GM18867 (cell line): ENCODE results near the gene GLOD4.
"Not testable (repeated sequence)": the region's sequence is repeated elsewhere in the genome, so short reads cannot be mapped to it uniquely, and the experiment has no call there.

ENCODE experiments used
- ATAC-seq: cut with Tn5 transposase; IDR thresholded peaks from one replicate; pipeline ENCODE4 v1.9.1; 2021; ENCODE audit warnings: mild to moderate bottlenecking, moderate library complexity; ENCODE audit not compliant: unreplicated experiment

GLOD4 gene

DNA sequence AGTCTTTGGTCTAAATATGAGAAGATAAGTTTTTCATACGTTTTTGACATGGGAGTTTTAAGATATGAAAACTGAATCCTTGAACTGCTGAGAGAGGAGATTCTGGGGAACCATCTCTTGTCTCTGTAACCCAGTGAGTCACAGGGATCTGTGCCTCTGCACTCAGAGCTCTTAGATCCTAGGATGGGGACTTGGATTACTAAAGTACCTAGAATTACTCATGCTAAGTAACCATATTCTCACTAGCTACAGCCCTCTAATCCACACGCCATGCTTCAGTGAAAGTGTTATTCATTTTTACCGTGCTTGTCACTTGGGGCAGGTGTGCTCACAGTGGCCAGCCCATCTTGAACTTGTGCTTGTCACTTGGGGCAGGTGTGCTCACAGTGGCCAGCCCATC, 2.1 kb upstream of the GLOD4 start:
- no peak for ATAC-seq

DNA sequence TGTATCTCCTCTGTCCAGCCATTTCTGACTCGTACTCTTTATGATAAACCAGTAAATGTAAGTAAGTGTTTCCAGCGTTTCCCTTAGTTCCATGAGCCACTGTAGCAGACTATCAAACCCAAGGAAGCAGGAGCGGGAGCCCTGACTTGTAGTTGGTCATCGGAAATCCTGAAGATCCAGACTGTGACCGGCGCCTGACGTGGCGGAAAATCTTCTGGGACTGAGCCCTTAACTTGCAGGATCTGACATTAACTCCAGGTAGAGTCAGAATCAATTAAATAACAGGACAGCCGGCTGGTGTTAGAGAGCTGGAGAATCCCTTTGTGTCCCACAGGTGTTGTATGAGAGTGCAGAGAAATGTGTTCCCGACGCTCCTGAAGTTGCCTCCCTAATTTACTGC, 4.0 kb downstream of the GLOD4 start:
- ATAC-seq, result no peak

DNA sequence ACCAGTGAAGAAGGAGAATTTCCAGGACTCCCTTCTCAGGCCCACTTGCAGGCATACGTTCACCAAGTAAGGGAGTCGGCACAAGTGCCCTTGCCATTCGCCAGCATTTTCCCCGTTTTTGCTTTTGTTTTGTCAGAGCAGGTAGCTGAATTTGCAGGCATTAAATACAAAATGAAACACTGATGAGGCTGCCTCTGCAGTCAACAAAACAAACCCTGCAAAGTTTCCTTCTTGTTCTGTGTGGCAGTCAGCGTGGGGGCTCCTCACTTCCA, 7.8 kb downstream of the GLOD4 start:
- ATAC-seq, result no peak

DNA sequence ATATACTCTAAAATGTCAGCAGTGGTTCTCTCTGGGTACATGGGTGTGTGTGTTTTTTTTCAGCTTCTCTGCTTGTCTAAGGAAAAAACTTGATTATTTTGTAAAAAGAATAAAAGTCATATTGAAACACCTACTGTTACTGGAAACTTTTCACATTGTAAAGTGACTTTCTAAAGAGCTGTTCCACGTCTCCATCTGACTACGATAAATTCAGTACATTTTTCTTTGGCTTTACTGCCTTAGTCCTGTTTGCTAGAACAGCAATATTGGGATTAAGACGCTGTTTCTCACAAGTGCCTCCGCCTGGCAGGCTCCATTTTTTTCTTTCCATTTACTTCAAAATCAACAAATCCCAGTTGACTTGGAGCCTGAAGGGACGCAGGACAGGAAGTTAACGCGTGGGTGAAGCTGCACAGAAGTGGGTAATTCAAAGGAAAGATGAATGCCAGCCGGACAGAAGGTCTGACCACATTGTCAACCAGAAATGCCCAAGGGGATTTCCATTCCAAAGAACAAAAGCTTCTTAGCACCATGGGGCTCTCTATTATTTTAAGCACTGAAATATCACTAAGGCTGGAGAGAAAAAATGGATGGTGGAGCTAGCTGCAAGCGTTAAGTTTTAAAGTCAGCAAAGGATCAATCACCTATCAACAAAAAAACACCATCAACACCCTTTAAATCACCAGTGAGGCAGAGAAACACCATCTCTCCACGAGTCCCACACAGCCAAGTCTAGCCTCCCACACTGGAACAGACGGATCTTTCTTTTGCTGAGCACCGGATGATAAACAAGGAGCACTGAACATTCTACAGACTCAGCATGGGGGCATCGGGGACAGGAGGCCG, 8.4 kb downstream of the GLOD4 start:
- no peak for ATAC-seq

DNA sequence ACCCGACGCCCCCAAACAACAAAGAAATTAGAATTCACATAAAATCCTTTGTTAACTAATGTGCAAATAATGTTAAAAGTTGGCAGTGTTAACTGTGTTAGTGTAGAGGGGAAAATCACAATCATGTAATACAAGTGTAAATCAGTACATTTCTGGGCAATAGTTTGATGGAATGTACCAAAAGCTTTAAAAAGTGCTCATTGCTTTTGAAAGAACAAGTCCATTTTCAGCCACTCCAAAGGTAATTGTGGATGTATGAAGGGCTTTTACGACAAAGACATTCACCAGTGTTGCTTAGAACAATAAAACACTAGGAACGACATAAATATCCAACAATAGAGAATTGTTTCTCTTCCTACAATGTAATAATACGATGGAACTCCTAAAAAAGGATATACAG, 9.1 kb downstream of the GLOD4 start:
- no peak for ATAC-seq

DNA sequence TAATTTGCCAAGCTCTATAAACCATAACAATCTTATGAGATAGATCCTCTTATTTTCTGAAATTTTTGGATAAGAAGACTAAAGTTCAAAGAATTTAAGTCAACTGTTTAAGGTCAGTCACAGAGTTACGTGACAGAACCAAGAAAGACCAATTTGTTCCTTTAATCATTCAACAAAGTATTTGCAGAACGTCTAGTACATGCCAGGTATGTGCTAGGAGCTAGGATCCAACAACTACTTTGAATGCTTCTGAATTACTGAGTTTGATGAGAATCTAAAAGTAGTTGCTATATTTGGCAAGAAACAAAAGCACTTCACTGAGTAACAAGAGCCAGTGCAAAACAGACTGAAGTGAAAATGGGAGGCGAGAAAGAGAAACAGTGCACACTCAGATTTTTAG, 15.0 kb downstream of the GLOD4 start:
- ATAC-seq, result no peak

DNA sequence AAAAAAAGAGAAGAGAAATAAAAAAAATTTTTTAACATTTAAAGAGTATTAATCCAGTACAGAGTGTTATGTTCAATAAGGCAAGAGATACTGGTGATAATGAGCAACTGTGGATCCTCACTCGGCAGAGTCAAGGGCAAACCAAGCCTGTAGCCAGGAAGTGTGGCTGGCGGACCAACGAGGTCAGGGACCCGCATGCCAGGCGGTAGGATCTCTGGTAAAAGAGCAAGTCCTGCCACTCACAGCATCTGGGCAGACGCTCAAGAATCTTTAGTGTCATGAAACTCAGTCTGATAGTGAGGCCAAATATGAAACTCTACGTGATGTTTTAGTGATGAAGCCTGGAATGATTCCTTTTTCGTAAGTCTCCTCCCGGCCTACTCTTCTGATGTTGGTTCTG, 21.7 kb downstream of the GLOD4 start:
- ATAC-seq, result no peak

DNA sequence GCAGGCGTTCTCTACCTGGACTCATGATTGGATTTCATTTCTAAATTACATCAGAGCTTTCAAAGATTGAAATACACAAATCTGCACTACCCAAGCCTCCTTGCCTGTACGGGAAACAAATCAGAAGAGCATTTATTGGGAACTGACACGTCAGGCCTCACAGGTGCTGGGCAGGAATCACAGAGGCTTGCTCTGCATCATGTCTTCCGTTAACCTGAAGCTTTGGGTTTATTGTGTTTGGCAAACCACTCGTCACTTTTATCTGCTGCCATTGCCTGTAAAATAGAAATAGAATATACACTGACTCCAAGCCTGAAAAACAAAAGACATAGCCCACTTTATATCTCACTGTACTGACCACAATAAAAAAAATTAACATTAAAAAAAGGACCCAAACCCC, 22.1 kb downstream of the GLOD4 start:
- no peak for ATAC-seq

DNA sequence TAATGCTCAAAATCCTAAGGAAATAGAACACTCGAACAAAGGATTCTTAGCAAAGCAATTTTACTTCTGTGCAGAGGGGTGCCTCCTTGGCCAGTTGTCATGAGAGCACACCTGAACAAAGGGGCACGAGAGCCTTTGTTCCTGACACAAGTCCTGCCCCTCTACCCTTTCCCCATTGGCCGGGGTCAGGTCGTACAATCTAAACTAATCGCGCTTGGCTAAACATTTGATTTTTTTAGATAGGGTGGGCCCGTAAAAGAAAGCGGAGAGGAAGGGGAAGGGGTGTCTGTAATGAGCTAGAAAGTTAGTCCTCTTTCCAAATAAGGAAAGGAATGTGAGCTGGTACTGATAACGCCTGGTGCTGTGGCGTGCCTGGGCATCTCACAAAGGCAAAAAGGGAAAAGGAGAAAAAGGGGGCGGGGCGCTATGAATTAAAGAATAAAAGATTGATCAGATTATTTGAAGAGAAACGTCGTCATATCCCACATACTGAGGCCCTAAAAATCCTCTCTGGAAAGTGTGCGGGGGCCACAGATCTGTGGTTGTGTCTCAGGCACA, 26.0 kb downstream of the GLOD4 start:
- ATAC-seq, result not testable (repeated sequence)

DNA sequence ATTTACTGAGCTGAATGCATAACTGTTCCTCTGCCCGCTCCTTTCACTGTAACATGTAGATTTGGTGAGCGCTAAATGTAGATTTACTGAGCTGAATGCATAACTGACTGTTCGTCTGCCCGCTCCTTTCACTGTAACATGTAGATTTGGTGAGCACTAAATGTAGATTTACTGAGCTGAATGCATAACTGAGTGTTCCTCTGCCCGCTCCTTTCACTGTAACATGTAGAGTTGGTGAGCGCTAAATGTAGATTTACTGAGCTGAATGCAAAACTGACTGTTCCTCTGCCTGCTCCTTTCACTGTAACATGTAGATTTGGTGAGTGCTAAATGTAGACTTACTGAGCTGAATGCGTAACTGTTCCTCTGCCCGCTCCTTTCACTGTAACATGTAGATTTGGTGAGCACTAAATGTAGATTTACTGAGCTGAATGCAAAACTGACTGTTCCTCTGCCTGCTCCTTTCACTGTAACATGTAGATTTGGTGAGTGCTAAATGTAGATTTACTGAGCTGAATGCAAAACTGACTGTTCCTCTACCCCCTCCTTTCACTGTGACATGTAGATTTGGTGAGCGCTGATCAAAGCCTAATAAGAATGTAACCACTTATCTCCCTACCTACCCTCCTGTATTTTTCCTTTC, 26.6 kb downstream of the GLOD4 start:
- not testable (repeated sequence) for ATAC-seq

DNA sequence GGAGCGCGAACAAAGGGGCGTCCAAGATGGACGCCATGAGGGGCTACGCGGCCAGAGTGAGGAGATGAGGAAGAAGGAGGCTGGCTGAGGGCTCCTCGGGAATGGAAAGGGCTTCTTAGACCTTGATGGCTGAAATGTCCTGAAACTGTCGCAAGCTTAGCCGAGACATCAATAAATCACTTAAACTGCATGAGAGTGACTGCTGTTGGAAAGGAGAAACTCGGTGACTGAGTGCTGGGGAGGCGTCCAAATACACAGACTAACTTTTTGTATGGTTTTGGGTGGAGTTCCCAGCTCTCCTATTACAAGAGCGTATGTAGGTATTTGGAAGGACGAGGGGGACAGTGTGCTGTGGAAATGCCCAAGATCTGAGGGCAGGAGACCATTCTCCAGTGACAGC, 28.7 kb downstream of the GLOD4 start:
- ATAC-seq, result no peak

DNA sequence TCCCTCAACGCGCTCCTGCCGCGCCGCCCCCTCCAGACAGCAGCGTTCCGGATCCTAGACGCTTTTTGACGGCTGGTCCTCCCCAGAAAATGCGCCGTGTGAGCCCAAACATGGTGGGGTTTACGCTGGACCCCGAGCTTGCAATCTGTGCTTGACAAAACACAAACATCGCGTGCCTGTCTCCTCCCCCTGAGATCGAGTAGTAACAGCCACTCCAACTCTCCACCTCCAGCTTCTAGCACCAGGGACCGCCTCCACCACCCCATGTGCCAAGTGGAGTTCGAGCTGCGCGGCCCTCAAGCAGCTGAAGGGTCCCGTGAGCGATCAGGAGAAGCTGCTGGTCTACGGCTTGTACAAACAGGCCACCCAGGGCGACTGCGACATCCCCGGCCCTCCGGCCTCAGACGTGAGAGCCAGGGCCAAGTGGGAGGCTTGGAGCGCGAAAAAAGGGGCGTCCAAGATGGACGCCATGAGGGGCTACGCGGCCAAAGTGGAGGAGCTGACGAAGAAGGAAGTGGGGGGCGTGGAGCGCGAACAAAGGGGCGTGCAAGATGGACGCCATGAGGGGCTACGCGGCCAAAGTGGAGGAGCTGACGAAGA, 29.4 kb downstream of the GLOD4 start:
- ATAC-seq, result no peak

DNA sequence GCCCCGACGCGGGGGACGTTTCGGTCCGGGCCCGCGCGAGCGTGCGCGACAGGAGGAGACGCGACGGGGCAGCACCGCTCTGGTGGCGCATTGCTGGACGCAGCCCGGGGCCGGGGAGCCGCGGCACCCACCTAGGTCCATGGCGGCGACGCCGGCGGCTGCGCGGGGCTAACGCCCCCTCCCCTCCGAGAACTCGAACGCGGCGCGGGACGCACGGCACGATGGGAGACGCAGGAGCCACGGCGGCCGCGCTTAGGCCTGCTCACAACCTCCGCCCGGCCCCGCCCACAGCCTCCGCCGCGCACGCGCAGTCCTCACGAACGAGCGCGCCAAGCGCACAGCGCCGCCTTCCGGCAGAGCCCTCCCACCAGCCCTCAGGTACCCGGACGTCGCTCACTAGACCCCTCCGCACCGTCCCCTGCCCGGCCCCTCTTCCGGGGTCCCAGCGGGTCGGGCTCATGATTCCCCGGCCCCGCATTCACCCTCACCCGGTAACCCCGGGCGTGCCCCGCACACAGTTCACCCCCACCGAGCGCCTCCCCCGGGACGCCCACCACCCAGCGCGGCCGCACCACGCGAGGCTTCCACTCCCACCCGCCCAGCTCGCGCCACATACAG, 30.0 kb downstream of the GLOD4 start, which contains the start of gene GEMIN4:
TSS of gene GEMIN4 (minus strand) at position 263 of the 618 bp plus-strand sequence. CDS start at position 141, 122 bp downstream.
- ATAC-seq, result peak; percentile 82

DNA sequence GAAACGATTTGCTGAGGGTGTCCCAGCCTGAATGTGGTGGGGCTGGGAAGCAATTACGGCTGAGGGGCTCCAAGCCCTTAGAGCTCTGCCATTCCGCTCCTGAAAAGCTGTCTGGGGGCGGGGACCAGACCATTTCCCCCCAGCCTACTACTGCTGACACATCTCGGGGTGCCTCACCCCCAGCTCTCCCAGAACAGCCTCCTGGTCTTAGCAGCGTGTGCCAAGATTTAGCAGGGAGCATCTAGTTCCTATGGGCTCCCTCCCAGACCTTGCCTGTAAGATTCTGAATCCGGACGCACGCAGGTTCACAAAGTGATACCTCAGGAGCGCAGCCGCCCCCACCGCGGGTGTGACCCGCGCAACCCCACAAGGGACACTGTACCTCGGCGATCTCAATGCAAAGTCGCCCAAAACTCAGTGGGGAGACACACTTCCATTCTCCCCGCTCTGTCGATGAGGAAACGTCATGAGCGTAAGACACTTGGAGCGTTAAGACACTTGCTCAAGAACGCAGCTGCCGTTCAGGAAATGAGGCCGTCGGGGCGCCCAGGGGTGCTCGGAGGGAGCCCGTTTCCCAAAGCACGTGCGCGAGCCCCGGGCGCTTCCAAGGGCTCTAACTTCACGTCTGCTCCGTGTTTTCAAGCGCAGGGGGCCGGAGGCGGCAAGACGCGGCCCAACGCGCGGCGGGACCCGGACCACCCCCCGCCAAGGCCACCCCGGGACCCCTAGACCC, 30.6 kb downstream of the GLOD4 start:
- peak; percentile 34 for ATAC-seq

DNA sequence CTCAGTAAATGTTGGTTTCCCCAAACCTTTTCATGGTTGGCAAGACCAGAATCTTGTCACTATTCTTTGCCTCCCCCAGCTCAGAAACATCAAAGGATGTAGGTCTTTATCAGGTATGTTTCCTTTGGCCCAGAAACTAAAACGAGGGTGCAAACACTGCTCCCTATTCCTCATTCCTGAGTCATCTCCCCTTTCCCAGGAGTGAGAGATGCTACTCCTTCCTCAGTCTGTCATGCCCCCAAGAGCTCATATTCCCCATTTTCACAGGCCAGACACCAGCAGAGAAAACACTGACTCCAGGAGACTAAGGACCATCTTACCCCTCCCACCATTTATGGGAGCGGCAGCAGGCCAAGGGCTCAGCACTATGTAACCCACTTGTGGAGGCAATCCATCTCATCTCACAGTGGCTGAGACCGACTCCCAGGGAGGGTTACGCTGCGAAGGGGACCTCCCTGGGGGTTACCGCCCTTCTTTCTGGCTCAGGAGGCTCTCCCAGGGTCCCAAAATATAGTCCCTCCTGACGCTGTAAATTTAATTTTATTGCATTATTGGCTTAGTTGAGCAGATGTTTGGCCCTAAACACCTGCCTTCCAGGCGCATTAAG, 31.5 kb downstream of the GLOD4 start:
- no peak for ATAC-seq

DNA sequence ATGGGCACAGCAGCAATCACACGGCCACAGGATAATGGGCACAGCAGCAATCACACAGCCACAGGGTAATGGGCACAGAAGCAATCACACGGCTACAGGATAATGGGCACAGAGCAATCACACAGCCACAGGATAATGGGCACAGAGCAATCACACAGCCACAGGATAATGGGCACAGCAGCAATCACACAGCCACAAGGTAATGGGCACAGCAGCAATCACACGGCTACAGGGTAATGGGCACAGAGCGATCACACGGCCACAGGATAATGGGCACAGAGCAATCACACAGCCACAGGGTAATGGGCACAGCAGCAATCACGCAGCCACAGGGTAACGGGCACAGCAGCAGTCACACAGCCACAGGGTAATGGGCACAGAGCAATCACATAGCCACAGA, 32.7 kb downstream of the GLOD4 start:
- not testable (repeated sequence) for ATAC-seq

DNA sequence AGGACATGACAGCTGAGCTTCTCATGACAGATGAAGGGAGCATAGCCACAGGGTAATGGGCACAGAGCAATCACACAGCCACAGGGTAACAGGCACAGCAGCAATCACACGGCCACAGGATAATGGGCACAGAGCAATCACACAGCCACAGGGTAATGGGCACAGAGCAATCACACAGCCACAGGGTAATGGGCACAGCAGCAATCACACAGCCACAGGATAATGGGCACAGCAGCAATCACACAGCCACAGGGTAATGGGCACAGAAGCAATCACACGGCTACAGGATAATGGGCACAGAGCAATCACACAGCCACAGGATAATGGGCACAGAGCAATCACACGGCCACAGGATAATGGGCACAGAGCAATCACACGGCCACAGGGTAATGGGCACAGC, 33.5 kb downstream of the GLOD4 start:
- not testable (repeated sequence) for ATAC-seq

DNA sequence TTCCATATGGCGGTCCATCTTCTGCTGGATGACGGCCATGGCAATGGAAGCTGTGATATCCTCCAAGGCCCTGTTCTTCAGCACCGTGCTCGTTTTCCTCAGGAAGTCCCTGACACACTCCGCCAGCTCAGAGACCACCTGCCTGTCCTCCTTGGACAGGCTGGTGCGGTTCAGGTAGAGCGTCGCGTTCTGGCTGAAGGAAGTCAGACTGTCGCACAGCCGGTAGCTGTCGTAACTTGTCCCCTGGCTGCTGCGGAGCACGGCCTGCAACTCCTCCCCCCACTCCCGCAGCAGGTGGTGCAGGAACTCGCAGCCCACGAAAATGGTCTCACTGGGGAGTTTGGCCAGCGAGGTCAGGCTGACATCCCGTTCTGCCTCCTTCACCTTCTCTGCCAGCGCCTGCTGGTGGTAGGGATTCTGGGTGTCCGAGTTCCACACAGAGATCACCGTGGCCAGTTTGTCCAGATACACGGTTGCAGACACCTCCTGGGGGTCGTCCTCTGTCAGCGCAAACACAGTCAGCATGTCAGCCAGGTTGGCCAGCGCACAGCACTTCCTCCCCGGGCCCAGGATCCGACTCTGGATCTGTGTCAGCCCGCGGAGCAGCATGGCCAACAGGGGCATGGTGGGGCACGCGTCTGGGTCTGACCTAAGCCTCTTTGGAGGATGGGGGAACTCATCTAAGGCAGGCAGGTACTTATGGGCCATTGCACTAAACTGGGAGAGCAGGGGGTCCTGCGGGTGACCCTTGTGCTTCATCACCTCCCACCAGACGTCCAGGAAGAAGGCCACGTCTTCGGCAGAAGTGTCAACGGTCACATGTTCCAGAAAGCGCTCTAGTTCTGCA, 35.1 kb downstream of the GLOD4 start:
- ATAC-seq, result no peak

DNA sequence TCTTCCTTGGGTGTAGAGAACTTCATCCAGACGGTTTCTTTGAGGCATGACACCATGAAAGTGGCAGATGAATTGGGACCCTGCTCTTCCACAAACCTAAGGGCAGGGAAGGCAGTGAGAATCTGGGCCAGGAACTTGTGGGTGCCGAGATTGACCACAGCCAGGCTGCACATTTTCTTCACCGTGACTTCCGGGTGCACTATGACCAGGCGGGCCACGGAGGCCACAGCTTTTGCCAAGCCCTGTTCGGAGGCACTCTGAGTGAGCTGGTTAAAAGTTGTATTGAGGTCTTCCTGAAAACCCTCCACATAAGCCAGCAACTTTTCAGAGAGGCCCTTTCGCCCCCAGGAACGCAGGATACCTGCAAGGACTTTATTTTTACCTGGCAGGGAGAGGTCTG, 35.9 kb downstream of the GLOD4 start:
- ATAC-seq, result no peak
